HG02623 (cell line): ENCODE measurements around the gene COL4A2.

Experiments used
- ATAC-seq: cut with Tn5 transposase; IDR thresholded peaks from one replicate; pipeline ENCODE4 v1.9.1; 2021; ENCODE audit warnings: moderate library complexity; ENCODE audit not compliant: unreplicated experiment

COL4A2 gene

GRCh38 chr13:110289174-110289573 lies 17.9 kb upstream of the COL4A2 start:
- no peak for ATAC-seq

GRCh38 chr13:110289661-110290060 lies 17.4 kb upstream of the COL4A2 start:
- no peak for ATAC-seq

GRCh38 chr13:110290153-110290552 lies 16.9 kb upstream of the COL4A2 start:
- no peak for ATAC-seq

GRCh38 chr13:110290826-110291225 lies 16.3 kb upstream of the COL4A2 start:
- ATAC-seq = no peak

GRCh38 chr13:110291286-110291685 lies 15.8 kb upstream of the COL4A2 start:
- ATAC-seq = no peak

- no peak for ATAC-seq
Measured at GRCh38 chr13:110293037-110293436, 14.0 kb upstream of the COL4A2 start.

GRCh38 chr13:110293649-110294048 lies 13.4 kb upstream of the COL4A2 start:
- no peak for ATAC-seq

GRCh38 chr13:110294146-110294545 lies 12.9 kb upstream of the COL4A2 start:
- ATAC-seq = no peak

GRCh38 chr13:110294622-110295021 lies 12.5 kb upstream of the COL4A2 start:
- no peak for ATAC-seq

- ATAC-seq = no peak
Measured at GRCh38 chr13:110297011-110297410, 10.1 kb upstream of the COL4A2 start.

- ATAC-seq = no peak
Measured at GRCh38 chr13:110297766-110298504, 9.1 kb upstream of the COL4A2 start.

- ATAC-seq = no peak
Measured at GRCh38 chr13:110298505-110299282, 8.4 kb upstream of the COL4A2 start.

GRCh38 chr13:110299283-110299840 lies 7.7 kb upstream of the COL4A2 start:
- no peak for ATAC-seq

- ATAC-seq = no peak
Measured at GRCh38 chr13:110300090-110300815, 6.8 kb upstream of the COL4A2 start.

- no peak for ATAC-seq
Measured at GRCh38 chr13:110301083-110301482, 6.0 kb upstream of the COL4A2 start.

GRCh38 chr13:110301606-110302553 lies 5.2 kb upstream of the COL4A2 start:
- ATAC-seq = no peak

- no peak for ATAC-seq
Measured at GRCh38 chr13:110302997-110303396, 4.1 kb upstream of the COL4A2 start.

GRCh38 chr13:110303644-110304043 lies 3.4 kb upstream of the COL4A2 start:
- ATAC-seq = no peak

GRCh38 chr13:110304256-110304655 lies 2.8 kb upstream of the COL4A2 start:
- ATAC-seq = no peak

GRCh38 chr13:110305001-110305400 lies 2.1 kb upstream of the COL4A2 start:
- no peak for ATAC-seq
